Activated CD4-positive, CD25-positive, alpha-beta regulatory T cell treated with anti-CD3 and anti-CD28 coated beads, Interleukin-2, amount 50 U/mL, for 16 hours (primary cell): Measurements from ENCODE around the gene GPR55.

Experiments
- DNase-seq: peaks from one replicate; pipeline ENCODE4 v3.0.0-alpha.2; 2020; ENCODE audit warnings: low read depth, low spot score

GPR55 gene

DNA sequence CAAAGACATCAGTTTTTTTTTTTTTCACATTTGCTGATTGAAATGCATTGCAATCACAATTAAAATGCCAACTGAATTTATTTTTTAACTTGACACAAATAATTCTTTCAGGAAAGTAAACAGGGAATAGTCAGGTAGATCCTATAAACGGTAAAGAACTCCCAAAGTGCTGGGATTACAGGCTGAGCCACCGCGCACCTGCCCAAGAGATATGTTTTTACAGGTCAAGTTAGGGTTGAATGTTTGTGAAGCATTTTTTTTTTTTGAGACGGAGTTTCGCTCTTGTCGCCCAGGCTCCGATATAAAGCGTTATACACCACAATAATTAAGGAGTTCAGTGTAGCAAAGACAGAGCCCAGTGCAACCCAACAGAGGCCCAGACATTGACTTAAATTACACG, 45.2 kb downstream of the GPR55 start:
- no peak for DNase-seq

DNA sequence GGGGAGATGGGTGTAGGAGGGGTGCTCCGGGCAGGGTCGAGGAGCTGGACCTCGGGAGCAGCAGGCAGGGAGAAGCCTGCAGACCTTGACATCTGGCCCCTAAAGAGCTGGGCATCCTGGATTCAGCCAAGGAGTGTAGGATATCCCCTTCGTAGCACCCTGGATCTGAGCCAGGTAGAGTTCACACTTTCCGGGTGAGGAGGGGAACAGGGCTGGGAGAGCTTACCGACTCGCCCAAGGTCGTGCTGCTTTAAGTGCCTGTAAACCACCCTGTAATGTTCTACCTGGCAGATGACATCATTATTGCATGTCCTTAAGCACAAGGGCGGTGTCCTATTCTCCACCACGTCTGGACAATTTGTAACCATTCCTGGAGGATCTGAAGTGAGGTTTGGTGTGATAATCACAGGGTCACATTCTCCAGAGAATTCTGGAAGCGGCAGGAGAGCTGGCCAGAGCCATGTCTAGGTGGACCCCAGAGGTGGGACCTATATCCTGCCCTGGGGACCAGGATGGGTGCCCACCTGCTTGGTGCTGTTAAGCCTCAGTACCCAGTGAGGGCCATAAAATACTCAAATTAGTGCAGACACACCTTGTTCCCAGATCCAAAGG, 45.7 kb downstream of the GPR55 start:
- DNase-seq, result no peak

DNA sequence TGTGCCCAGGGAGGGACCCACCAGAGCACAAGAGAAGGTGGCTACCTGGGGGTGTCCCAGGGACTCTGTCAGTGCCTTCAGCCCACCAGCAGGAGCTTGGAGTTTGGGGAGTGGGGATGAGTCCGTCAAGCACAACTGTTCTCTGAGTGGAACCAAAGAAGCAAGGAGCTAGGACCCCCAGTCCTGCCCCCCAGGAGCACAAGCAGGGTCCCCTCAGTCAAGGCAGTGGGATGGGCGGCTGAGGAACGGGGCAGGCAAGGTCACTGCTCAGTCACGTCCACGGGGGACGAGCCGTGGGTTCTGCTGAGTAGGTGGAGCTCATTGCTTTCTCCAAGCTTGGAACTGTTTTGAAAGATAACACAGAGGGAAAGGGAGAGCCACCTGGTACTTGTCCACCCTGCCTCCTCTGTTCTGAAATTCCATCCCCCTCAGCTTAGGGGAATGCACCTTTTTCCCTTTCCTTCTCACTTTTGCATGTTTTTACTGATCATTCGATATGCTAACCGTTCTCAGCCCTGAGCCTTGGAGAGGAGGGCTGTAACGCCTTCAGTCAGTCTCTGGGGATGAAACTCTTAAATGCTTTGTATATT, 46.3 kb downstream of the GPR55 start:
- DNase-seq, result no peak

DNA sequence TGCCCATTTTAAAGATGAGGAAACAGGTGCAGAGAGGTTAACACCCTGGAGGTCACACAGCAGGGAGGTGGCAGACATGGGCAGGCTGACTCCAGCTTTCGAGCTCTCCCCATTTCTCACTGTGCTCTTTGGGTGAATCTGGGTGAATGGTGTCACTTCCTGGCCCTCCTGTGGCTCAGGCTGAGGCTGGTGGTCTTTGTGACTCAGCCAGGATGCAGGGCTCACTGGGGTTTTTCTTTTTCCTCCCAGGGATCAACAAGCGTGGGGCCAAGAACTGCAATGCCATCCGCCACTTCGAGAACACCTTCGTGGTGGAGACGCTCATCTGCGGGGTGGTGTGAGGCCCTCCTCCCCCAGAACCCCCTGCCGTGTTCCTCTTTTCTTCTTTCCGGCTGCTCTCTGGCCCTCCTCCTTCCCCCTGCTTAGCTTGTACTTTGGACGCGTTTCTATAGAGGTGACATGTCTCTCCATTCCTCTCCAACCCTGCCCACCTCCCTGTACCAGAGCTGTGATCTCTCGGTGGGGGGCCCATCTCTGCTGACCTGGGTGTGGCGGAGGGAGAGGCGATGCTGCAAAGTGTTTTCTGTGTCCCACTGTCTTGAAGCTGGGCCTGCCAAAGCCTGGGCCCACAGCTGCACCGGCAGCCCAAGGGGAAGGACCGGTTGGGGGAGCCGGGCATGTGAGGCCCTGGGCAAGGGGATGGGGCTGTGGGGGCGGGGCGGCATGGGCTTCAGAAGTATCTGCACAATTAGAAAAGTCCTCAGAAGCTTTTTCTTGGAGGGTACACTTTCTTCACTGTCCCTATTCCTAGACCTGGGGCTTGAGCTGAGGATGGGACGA, 47.1 kb downstream of the GPR55 start:
- no peak for DNase-seq

DNA sequence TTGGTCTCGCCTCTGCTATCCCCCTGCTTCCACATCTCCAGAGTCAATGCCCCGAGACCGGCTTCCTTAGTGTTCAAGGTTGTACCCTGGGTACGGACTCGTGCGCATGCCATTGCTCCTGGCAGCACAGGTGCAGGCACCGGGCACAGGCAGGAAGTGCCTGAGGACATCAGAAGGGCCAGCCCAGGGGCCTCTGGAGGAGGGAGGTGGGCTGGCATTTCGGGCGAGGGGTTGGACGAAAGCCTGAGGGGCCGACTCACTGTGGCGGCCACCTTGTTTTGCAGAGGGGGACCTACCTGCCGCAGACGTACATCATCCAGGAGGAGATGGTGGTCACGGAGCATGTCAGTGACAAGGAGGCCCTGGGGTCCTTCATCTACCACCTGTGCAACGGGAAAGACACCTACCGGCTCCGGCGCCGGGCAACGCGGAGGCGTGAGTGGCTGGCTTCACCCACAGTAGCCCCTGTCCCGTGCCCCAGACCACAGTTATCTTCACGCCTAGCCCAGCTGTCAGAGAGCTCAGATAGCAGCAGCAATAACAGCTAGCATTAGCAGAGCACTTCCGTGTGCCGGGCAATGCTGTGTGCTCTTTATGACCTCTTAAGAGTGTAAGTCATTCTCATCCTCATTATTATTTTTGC, 47.8 kb downstream of the GPR55 start:
- no peak for DNase-seq

DNA sequence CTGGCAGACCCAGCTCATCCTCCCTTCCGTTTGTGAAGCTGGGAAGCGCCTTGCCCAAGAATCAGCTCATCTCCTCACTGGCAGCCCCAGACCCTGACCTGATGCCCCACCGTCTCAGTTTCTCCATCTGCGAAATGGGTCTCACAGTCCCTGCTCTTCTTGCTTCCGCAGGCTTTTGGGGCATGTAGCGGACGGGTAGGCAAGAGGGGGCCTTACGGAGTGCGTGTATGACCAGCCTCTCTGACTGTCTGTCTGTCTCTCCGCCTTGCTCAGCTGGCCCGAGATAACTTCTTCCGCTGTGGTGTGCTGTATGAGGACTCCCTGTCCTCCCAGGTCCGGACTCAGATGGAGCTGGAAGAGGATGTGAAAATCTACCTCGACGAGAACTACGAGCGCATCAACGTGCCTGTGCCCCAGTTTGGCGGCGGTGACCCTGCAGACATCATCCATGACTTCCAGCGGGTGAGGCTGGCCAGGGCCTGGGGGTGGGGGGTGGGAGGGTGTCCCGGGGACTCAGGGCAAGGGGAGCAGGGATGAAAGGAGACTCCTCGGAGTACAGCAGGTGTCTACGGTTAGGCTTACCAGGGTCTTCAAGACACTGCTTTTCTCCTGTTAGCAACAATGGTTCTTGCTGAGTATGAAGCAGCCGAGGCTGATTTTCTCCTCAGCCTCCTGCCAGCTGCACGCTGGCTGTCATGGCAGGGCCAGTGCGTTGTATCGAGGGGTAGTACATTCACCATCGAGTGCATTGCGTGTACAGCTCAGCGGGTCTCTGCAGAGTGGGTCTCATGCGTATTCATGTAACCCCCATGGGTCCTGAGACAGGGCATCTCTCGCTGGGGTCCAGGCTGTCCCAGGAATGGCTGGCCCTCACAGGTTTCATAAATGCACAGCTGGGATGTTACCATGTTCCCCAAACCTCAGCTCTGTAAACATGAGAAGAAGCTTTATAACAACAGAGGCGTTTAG, 49.4 kb downstream of the GPR55 start:
- no peak for DNase-seq

DNA sequence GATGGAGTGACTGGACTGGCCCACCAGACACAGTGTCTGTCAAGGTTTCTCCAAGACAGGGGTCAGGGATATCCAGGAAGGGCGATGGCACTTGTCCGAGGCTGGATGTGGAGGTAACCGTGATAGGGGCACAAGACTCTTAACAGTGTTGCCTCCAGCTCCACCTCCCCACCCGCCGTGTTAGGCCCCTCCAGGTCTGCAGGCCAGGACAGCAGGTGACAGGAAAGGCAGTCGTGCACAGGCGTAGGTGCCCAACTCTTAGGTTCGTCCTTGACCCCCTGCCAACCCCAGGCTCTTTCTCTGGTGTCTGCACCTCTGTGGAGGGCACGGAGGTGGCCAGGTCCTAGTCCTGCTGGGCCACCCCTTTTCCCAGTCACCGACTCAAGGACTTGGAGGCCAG, 50.2 kb downstream of the GPR55 start:
- no peak for DNase-seq

DNA sequence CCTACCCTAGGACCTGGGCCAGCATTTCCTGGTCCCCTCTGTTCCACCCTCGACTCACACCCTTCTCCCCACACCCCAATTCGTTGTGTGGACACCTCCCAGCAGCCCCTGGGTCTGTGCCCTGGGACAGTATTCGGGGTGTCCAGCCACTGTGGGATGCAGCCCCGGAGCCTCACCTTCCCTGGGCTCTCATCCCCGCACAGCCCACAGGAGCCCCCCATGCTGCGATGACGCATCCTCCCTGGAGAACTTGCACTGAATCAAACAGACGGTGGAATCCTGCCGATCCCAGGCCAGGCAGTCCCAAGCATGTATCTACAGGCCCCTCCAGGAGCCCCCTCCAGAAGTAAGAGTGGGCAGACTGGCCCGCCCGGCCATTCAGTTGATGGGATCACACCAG, 50.6 kb downstream of the GPR55 start:
- DNase-seq, result no peak

DNA sequence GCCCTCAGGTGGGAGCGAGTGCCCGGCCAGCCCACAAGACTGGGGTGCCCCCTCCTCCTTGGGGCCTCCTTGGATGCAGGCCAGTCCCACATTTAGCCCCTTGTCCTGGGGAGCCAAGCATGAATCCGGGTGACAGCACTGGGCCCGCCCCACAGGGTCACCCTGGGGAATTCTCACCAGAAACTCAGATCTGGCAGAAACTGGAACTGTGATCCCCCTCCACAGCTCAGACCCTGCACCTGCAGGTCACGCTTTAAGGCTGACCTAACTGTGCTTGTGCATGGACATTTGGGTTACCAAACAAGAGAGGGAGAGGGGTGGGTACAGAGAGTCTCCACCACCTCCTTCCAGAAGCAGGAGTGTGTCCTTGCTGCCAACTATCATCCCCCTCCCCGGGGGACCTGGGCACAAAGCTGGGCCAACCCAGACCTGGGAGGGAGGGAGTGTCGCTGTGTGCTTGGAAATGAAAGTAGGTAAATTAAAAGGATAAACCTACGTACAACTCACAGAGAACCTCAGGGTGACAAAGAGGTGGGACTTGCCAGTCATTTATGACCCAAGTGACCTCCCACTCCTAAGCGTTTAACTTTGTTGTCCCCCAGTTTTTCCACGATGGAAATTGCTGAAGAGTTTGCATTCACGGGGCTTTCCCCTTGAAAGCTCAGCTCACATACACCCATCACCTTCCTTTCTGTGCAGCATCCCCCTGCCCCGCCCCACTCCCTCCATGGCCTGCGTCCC, 51.2 kb downstream of the GPR55 start:
- no peak for DNase-seq

DNA sequence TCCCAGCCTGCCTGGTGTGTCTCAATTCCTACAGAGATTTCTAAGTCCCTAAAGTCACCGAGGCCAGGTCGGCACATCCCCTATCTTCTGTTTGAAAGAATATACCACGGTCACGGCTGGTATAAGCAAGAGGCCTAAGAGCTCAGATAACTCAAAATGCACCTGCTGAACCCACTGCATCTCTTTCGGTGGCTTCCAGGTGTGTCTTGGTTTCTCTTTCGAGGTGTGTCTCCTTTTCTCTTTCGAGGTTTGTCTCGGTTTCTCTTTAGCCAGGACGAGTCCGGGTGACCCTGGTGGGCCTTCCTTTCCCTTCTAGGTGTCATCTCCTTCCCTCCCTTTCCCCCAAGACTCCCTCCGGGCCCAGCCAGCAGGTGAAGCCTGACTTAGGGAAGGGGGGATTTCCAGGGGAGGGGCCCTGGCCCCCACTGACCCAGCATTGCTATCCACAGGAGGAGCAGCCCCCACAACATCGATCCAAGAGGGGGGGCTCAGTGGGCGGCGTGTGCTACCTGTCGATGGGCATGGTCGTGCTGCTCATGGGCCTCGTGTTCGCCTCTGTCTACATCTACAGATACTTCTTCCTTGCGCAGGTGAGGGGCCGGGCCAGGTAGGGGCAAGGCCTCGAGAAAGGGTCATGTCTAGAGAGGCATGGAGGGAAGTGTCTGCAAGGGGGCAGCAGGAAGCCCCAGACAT, 51.9 kb downstream of the GPR55 start:
- DNase-seq, result no peak

DNA sequence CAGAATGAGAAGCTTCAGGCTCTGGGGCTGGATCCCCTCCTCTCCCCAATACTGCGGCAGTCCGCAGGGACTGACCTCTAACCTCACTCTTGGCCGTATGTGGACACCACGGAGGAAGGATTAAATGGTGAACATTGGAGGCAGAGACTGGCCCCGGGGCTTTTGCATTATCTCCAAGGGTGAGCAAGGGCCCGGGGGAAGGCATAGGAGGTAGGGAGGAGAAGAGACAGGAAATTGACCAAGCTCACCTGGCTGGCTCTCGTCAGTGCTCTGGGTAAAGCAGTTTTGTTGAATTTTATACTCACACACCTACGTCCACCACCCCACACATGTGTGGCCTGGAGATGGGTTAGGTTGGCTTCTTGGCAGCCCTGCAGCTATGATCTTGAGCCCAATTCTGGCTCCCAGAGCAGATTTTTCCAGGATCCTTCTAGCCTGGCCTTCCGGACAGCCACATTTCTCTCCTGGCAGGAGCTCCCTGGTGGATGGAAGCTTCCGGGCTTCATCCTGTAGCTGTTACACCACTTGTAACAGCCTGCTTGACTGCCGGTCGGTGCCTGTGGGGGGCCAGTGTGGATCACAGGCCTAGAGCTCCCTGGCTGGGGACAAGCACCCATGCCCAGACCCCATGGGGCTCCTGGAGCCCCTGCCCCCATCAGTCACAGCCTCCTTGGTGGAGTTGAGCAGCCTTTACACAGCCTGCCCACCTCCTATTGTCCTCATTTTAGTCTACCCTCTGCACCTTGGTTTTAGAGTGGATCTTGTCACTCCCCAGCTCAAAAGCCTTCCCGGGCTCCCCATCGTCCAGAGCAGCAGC, 52.7 kb downstream of the GPR55 start:
- DNase-seq, result no peak

DNA sequence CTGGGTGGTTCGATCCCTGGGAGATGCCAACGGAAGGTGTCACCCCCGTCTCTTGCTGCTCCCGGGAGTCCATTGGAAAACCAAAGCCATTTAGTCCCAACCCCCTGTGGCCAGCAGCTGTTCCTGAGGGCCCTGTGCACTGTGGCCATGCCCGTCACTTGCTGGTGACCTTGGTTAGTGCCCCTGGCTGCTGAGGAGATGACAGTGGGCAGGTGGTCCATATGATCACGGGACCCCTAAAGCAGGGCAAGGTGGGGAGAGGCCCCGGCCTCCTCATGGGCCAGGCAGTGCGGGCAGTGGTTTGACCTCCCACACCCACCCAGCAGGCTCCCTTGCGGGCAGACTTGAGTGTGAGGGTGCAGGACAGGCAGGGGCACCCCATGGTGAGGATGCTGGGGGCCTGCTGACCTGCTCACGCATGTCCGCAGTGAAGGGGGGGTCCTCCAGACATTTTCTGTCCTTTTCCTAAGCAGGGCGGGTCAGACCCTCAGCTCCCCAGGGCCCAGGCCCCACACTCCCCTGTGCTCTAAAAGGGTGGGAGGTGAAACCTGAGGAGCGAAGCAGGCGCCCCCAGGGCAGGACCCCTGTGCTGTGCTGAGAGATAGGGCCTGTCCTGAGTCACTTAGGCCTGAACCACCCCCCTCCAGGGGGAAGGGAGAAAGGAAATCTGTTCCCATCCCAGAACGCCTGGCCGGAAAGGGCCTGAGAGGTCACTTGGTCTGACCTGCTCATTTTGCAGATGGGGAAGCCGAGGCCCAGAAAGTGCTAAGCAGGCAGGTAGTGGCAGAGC, 53.5 kb downstream of the GPR55 start:
- no peak for DNase-seq

DNA sequence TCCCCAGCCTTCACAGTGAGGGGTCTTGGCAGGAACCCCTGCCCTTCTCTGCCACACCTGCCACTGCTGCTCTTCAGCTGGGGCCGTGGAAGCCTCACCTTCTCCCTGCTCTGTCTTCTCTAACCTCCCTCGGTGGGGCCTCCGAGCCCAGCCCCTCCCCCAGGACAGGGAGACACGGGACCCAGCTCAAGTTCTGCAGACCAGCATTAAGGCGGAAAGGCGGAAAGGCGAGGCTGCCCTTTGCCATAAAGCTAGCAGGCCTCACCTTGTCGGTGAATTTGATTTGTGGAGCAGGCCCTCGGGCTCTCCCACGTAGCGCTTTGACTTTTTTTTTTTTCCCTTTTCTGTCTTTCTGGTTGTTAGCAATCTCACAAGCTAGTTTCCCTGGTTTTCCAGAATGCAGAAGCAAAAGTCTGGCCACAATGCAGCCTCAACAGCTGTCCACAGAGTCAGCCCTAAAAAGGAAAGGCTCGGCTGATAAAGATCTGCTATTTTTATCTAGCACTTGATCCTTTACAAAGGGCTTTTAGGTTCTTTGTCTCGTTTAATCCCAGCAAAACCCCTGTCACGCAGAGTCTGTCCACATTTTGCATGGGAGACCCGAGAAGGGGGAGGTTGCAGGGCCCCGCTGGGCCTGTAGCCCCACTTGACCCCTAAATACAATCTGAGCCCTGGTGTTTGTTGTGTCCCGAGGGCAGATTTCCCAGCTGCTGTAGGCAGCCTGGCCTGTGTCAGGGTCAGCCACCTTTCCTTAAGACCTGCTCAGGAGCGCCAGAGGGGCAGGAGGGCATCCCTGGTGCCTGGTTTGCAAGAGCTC, 54.3 kb downstream of the GPR55 start:
- no peak for DNase-seq

DNA sequence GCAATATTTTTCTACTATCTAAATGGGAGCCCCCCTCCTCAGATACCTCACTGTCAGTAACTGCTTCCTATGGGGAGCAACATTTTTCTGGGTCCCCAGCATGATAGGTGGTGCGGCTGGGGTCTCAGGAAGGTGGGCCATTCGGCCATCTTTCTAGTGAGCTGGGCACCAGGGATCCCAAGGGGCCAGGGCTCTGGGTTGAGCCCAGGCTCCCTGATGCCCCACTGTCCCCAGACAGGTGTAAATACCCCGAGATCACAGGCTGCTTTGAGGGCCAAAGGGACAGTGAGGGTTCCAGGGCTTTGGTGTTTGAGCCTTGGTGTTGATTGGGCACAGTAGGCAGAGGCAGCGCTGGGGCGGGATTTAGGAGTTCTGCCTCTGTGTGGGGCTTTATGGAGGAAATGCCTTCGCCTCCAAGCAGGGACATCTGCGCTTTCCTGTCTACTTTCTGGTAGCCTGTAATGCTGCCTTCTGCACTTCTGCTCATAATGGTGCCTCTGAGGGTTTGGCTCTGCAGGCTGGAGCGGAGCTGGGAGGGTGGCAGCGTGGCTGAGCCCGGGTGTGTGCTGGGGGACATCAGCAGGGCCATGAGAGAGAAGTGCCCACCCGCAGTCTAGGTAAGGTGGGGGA, 55.0 kb downstream of the GPR55 start:
- DNase-seq, result no peak

DNA sequence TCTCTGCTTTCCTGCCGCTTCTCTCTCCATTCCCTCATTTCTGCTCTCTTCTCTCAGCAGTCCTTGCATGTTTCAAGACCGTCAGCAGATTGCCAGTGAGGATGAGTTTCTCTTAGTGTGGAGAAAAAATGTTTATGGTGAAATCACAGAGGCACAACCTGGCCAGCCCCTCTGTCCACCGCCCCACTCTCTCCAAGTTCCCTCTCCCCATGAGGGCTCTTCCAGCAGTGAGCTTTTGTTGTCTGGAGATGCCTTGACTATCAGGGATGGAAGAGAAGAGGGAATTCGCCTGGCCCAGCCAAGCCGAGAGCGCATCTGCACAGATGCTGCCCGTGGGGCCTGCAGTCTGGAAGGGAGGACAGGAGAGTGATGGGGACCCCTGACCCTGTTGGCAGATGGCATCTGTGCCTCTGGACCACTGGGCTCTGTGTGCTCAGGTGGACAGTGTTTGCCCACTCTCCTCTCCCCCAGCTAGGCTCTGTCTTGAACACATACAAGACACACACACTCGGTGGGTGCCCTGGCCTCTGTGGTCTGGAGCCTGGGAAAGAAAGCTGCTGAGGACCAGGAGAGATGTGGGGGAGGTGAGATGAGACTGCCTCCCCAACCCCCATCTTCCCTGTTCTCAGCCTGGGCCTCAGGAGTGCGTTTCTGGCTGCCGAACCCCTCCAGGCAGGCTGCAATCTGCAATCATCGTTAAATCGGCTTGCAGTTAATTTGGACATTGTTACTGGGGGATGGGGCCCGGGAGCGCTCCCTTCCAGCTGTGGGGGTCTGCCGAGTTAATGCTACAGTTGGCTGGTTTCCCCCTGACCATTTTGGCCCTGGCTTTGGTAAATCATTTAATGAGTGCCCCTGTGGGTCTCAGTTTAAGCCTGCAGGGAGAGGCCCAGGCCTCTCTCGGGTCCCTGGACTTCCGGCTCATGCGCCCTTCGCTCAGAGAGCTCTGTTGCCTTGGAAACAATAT, 55.8 kb downstream of the GPR55 start:
- no peak for DNase-seq
